ENCODE data around the gene EXD3. TPM values are rescaled to one million over a fixed set of nuclear protein-coding genes. Genes with fewer than 3 reads are reported as not detected.

EXD3 gene
- total and polyA plus RNA-seq, 8 donors = 12.9 to 105 (median 24.0) TPM

GRCh38 chr9:137376386-137376785, 46.6 kb downstream of the EXD3 start:
- WGBS, 5 donors = 93 to 97% (median 96%) methylated on average over 12 of the region's 12 CpGs
- intact Hi-C loops (cut with DNase I; ENCODE audit: low total_unique reads) = no loop called here
- H3K4me3 ChIP-seq = no peak overlapping the region

GRCh38 chr9:137375321-137376058, 47.5 kb downstream of the EXD3 start:
- no peak for TF ChIP-seq POLR2A (IDR thresholded peaks at IDR 0.05)
- TF ChIP-seq, protein P1, sequence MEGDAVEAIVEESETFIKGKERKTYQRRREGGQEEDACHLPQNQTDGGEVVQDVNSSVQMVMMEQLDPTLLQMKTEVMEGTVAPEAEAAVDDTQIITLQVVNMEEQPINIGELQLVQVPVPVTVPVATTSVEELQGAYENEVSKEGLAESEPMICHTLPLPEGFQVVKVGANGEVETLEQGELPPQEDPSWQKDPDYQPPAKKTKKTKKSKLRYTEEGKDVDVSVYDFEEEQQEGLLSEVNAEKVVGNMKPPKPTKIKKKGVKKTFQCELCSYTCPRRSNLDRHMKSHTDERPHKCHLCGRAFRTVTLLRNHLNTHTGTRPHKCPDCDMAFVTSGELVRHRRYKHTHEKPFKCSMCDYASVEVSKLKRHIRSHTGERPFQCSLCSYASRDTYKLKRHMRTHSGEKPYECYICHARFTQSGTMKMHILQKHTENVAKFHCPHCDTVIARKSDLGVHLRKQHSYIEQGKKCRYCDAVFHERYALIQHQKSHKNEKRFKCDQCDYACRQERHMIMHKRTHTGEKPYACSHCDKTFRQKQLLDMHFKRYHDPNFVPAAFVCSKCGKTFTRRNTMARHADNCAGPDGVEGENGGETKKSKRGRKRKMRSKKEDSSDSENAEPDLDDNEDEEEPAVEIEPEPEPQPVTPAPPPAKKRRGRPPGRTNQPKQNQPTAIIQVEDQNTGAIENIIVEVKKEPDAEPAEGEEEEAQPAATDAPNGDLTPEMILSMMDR (IDR thresholded peaks at IDR 0.05) = no peak
- TF ChIP-seq EP300 (IDR thresholded peaks at IDR 0.05) = no peak
- TF ChIP-seq POLR2AphosphoS5 (IDR thresholded peaks at IDR 0.05) = no peak
- intact Hi-C loops (cut with DNase I; ENCODE audit: low total_unique reads) = no loop called here
- H3K36me3 ChIP-seq = peaks cover 0 to 36% (median 23%) of the 10 kb centered on the region in 4 donors
- no peak for DNase-seq
- no peaks in the 10 kb centered on the region for H3K27me3 ChIP-seq
- WGBS, 5 donors = 94 to 98% (median 97%) methylated on average over 11 of the region's 11 CpGs
- H3K9me3 ChIP-seq = no peaks in the 10 kb centered on the region
- H3K27ac ChIP-seq = no peak overlapping the region
- H3K4me3 ChIP-seq = no peak overlapping the region
- peaks cover 9 to 11% (median 10%) of the 10 kb centered on the region in 4 donors for H3K4me1 ChIP-seq

More at GRCh38 chr9:137376386-137376785, 46.6 kb downstream of the EXD3 start:
- H3K36me3 ChIP-seq = peaks cover 0 to 36% (median 23%) of the 10 kb centered on the region in 4 donors
- H3K9me3 ChIP-seq = no peaks in the 10 kb centered on the region
- DNase-seq = no peak
- H3K4me1 ChIP-seq = peaks cover 0 to 2% (median 2%) of the 10 kb centered on the region in 4 donors
- TF ChIP-seq POLR2A (IDR thresholded peaks at IDR 0.05) (no peak), POLR2AphosphoS5 (IDR thresholded peaks at IDR 0.05) (no peak), EP300 (IDR thresholded peaks at IDR 0.05) (no peak)
- TF ChIP-seq, protein P1 (IDR thresholded peaks at IDR 0.05) = no peak
- no peak overlapping the region for H3K27ac ChIP-seq
- H3K27me3 ChIP-seq = no peaks in the 10 kb centered on the region

DNA sequence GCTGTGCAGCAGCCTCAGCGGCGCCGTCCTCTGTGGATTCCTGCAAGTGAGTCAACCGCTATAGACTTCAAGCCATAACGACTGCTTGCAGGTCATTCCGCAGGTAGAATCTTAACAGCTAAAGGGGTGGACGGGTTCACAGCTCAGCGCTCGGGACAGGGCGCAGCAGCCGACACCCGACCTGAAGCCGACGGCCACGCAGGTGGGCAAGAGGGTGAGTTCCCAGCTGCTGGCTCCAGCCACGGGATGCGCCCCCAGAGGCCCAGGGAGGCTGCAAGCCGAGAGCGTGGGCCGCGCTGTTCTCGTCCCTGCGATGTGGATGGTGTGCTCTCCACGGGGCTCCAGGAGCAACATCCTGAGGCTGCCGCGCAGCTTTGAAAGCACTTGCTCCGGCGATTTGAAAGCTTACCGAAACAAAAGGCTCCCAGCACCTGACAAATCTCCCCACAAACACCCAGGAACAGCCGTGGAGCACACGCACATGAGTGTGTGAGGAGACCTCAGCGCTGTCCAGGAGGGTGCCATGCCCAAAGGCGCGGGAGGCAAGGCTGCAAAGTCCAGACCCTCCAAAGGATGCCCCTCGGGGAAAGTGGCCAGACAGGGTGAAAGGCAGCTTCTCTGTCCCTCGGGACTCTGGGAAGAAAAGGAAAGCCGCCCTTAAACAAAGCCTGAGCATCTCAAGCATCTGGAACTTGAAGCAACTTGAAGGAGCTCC, 48.7 kb downstream of the EXD3 start:
- 95 to 96% (median 96%) methylated on average over 26 to 37 of the region's 37 CpGs for WGBS, 5 donors
- Histone ChIP-seq H3K27me3 (no peaks in the 10 kb centered on the region), H3K36me3 (peaks cover 0 to 31% (median 23%) of the 10 kb centered on the region in 4 donors), H3K9me3 (no peaks in the 10 kb centered on the region), H3K27ac (no peak overlapping the region), H3K4me3 (no peak overlapping the region), H3K4me1 (peaks cover 9 to 15% (median 12%) of the 10 kb centered on the region in 4 donors)
- intact Hi-C loops (cut with DNase I; ENCODE audit: low total_unique reads) = no loop called here
- DNase-seq = no peak
- TF ChIP-seq, protein P1 (IDR thresholded peaks at IDR 0.05) = no peak
- TF ChIP-seq POLR2A (IDR thresholded peaks at IDR 0.05) (no peak), EP300 (IDR thresholded peaks at IDR 0.05) (no peak), POLR2AphosphoS5 (IDR thresholded peaks at IDR 0.05) (no peak)

DNA sequence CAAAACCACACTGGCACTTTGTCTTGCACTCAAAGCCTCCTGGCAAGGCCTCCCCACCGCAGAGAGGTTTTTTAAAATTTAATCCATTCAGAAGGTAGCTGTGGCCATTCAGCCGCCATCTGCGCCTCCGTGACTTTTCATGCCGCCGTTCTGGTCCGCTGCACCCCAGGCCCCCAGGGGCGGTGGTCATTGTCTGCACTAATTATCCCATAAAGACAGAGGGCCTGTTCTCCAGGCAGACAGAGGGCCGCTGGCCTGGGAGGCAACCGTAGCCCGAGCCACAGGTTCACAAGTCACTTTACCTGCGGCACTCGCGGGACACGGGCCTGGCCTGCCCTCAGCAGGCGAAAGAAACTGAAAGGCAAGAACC, 49.4 kb downstream of the EXD3 start:
- intact Hi-C loops (cut with DNase I; ENCODE audit: low total_unique reads) = no loop called here
- Histone ChIP-seq H3K36me3 (peaks cover 0 to 31% (median 23%) of the 10 kb centered on the region in 4 donors), H3K9me3 (no peaks in the 10 kb centered on the region), H3K4me1 (peaks cover 9 to 15% (median 13%) of the 10 kb centered on the region in 4 donors), H3K27me3 (no peaks in the 10 kb centered on the region), H3K4me3 (no peak overlapping the region), H3K27ac (no peak overlapping the region)
- 92 to 97% (median 96%) methylated on average over 16 of the region's 16 CpGs for WGBS, 5 donors
- TF ChIP-seq POLR2AphosphoS5 (IDR thresholded peaks at IDR 0.05) (no peak), POLR2A (IDR thresholded peaks at IDR 0.05) (no peak), EP300 (IDR thresholded peaks at IDR 0.05) (no peak)
- TF ChIP-seq, protein P1 (IDR thresholded peaks at IDR 0.05) = no peak
- no peak for DNase-seq

Data from stomach (tissue), 9 donors.